Measurements from ENCODE around the gene MSLN. TPM values are rescaled to one million over a fixed set of nuclear protein-coding genes. Genes with fewer than 3 reads are reported as not detected.

The MSLN gene
- total RNA-seq, 4 donors from 2014 or later: 0.39 TPM; not detected in 3

DNA sequence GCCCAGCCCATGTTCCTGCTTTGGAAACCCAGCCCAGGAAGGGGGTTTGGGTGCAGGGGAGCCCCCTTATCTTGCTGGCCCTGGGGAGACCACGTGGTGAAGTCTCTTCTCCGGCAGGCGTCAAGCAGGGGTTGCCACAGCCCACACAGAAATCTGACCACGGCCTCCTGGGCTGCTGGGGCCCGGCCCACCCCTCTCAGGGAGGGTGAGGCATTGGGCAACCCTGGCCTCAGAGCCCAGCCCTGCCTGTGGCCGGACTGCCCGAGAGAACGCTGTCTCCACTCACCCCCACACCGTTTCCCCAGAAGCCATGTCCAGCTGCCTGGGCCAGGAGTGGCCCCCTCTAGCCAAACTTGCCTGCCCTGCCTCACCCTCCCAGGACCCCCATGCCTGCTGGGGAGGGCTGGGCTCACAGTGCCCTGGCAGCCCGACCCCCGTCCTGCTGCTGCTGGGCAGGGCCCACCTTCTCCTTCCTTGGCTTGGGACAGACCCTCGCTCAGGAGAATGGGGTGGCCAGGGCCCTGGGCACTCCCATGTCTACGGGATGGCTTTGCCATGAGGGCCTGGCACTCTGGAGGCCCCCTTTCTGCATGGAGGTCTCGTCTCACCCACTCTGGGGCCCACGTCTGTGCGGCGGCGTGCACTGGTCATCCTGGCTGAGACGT, 20.9 kb downstream of the MSLN start:
- intact Hi-C loops (cut with DNase I): no loop called here
- 70% methylated on average over 2 of the region's 19 CpGs for WGBS
- Histone ChIP-seq H3K27ac (replicated peaks in 1 of 4) (no peak overlapping the region), H3K9me3 (no peaks in the 10 kb centered on the region), H3K27me3 (peaks cover 0 to 71% (median 13%) of the 10 kb centered on the region in 4 donors), H3K4me1 (peaks cover 3 to 22% (median 13%) of the 10 kb centered on the region in 4 donors), H3K4me3 (no peak overlapping the region), H3K36me3 (peaks cover 0 to 9% (median 8%) of the 10 kb centered on the region in 4 donors)
- no peak for DNase-seq (ENCODE audit: extremely low spot score)
- TF ChIP-seq POLR2AphosphoS5 (IDR thresholded peaks at IDR 0.05): no peak
- TF ChIP-seq, protein P1, sequence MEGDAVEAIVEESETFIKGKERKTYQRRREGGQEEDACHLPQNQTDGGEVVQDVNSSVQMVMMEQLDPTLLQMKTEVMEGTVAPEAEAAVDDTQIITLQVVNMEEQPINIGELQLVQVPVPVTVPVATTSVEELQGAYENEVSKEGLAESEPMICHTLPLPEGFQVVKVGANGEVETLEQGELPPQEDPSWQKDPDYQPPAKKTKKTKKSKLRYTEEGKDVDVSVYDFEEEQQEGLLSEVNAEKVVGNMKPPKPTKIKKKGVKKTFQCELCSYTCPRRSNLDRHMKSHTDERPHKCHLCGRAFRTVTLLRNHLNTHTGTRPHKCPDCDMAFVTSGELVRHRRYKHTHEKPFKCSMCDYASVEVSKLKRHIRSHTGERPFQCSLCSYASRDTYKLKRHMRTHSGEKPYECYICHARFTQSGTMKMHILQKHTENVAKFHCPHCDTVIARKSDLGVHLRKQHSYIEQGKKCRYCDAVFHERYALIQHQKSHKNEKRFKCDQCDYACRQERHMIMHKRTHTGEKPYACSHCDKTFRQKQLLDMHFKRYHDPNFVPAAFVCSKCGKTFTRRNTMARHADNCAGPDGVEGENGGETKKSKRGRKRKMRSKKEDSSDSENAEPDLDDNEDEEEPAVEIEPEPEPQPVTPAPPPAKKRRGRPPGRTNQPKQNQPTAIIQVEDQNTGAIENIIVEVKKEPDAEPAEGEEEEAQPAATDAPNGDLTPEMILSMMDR (IDR thresholded peaks at IDR 0.05): no peak
- TF ChIP-seq POLR2A (IDR thresholded peaks at IDR 0.05; ENCODE audit: low read depth): no peak
- TF ChIP-seq EP300 (IDR thresholded peaks at IDR 0.05): no peak

DNA sequence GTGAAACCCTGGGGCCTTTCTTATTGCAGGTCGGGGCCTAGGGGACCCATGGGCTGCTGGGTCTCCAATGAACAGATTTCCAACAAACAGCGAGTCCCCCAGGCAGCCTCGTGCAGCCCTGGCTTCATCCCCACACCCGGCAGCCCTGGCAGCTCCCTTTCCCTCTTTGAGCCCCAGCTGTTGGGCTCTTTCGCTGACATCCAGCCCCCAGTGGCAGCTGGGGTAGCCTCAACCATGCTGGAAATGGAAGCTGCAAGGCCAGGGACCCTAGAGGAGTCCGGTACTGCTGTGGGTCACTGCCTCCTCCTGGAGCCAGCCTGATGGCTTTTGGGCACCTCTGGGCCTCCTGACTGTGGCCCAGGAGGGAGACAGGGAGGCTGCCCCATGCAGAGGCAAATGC, 21.7 kb downstream of the MSLN start:
- DNase-seq (ENCODE audit: extremely low spot score): no peak
- Histone ChIP-seq H3K4me3 (no peak overlapping the region), H3K27ac (replicated peaks in 1 of 4) (no peak overlapping the region), H3K36me3 (peaks cover 0 to 17% (median 13%) of the 10 kb centered on the region in 4 donors), H3K9me3 (no peaks in the 10 kb centered on the region), H3K27me3 (peaks cover 0 to 63% (median 13%) of the 10 kb centered on the region in 4 donors), H3K4me1 (peaks cover 9 to 30% (median 20%) of the 10 kb centered on the region in 4 donors)
- intact Hi-C loops (cut with DNase I): no loop called here
- TF ChIP-seq, protein P1 (IDR thresholded peaks at IDR 0.05): no peak
- TF ChIP-seq POLR2A (IDR thresholded peaks at IDR 0.05; ENCODE audit: low read depth) (no peak), POLR2AphosphoS5 (IDR thresholded peaks at IDR 0.05) (no peak), EP300 (IDR thresholded peaks at IDR 0.05) (no peak)
- WGBS: 80% methylated on average over 1 of the region's 6 CpGs

DNA sequence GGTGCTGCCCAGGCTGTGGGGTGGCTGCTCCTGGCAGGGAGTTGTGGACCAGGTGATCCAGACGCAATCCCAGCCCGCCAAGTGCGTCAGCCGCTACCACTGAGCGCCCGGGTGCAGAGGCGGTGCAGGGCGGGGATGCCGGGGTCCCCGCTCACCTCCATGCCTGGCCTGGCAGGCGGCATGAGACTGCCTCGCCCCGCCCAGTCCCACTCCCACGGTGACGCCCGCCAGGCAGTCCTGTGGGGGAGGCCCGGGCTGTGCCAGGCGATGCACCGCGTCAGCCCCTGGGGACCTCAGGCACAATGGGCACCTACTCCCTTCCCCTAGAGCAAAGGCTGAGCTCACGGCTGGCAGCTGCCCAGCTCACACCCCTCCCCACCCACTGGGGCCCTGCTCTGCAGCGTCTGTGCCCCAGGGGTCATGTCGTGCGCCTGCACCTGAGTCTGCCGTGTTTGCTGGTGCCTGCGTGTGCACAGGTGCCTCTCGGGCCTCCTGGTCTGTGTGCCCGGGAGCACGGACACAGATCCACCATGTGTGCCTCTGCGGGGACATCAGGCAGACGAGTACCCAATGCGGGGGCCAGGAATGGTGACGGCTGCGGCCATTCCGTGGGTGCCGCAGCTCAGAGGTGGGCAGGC, 22.4 kb downstream of the MSLN start:
- WGBS: 74% methylated on average over 6 of the region's 36 CpGs
- DNase-seq (ENCODE audit: extremely low spot score): no peak

DNA sequence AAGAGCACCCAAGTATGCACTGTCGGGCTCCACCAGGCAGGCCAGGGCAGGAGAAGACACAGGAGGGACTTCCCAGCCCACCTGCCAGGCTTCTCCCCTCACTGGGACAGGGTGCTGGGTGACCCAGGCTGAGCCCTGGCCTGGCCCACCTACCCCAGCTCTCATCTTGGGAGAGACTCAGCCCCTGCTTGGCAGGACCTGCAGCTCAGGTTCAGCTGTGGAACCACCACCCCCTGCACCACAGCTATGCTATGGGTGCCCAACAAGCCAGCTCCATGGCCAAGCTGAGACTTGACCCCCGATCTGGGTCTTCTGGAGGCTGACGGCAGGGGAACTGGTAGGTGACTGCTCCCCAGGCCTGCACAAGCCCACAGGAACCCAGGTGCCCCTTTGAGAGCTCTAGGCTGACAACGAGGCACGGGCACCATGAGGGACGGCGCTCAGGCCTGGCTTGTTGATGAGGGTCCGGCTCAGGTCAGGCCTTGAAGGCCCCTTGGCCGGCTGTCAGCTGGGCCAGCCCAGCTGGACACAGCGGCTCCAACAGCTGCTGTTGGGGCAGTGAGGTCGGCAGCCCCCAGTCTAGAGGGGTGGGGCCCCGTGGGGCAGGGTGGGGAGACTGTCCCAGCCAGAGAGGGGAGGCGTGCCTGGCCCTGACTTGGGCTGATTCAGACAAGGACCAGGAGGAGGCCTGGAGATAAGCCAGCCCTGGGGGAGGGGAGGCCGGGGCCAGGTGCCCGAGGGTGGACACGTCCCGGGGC, 23.0 kb downstream of the MSLN start:
- H3K4me3 ChIP-seq: no peak overlapping the region
- WGBS: 52% methylated on average over 17 of the region's 17 CpGs
- peaks cover 0 to 17% (median 13%) of the 10 kb centered on the region in 4 donors for H3K36me3 ChIP-seq
- H3K27me3 ChIP-seq: peaks cover 0 to 54% (median 13%) of the 10 kb centered on the region in 4 donors
- intact Hi-C loops (cut with DNase I): no loop called here
- no peak for TF ChIP-seq POLR2A (IDR thresholded peaks at IDR 0.05; ENCODE audit: low read depth)
- TF ChIP-seq, protein P1 (IDR thresholded peaks at IDR 0.05): no peak
- no peak for TF ChIP-seq POLR2AphosphoS5 (IDR thresholded peaks at IDR 0.05)
- no peak for TF ChIP-seq EP300 (IDR thresholded peaks at IDR 0.05)
- DNase-seq (ENCODE audit: extremely low spot score): no peak
- no peaks in the 10 kb centered on the region for H3K9me3 ChIP-seq
- H3K4me1 ChIP-seq: peaks cover 14 to 38% (median 27%) of the 10 kb centered on the region in 4 donors
- H3K27ac ChIP-seq (replicated peaks in 1 of 4): no peak overlapping the region

More for the DNA sequence above, 22.4 kb downstream of the MSLN start:
- no peak overlapping the region for H3K27ac ChIP-seq (replicated peaks in 1 of 4)
- H3K4me3 ChIP-seq: no peak overlapping the region
- peaks cover 0 to 61% (median 13%) of the 10 kb centered on the region in 4 donors for H3K27me3 ChIP-seq
- H3K9me3 ChIP-seq: no peaks in the 10 kb centered on the region
- H3K36me3 ChIP-seq: peaks cover 0 to 17% (median 13%) of the 10 kb centered on the region in 4 donors
- intact Hi-C loops (cut with DNase I): no loop called here
- no peak for TF ChIP-seq POLR2AphosphoS5 (IDR thresholded peaks at IDR 0.05)
- no peak for TF ChIP-seq EP300 (IDR thresholded peaks at IDR 0.05)
- no peak for TF ChIP-seq POLR2A (IDR thresholded peaks at IDR 0.05; ENCODE audit: low read depth)
- TF ChIP-seq, protein P1 (IDR thresholded peaks at IDR 0.05): no peak
- peaks cover 14 to 36% (median 26%) of the 10 kb centered on the region in 4 donors for H3K4me1 ChIP-seq

All from esophagus muscularis mucosa (tissue), 4 donors.